Measurements from ENCODE around the gene RTP5.

- TF ChIP-seq POLR2AphosphoS5 (IDR thresholded peaks at IDR 0.05) (no peak), EP300 (IDR thresholded peaks at IDR 0.05) (no peak), CTCF (IDR thresholded peaks at IDR 0.05) (no peak)
These were observed 17.4 kb downstream of the RTP5 start for GRCh38 chr2:241886840-241887447.
